Activated T-helper 1 cell treated with anti-CD3 and anti-CD28 coated beads, Interleukin-12 subunit alpha, Interleukin-12 subunit beta, Interleukin-2, Interleukin-4 antibody, amounts not matched to agents 30 ng/mL and 10 ng/mL and 1 ng/mL, durations not matched to agents 14 hours and 24 hours and 36 hours (primary cell): ENCODE data around the gene BIK. TPM values are rescaled to one million over a fixed set of nuclear protein-coding genes. Genes with fewer than 3 reads are reported as not detected.

Experiments used
- DNase-seq: peaks from one replicate; pipeline ENCODE4 v3.0.0; 2021; ENCODE audit warnings: low spot score
- H3K27ac Mint-ChIP-seq: one replicate; pipeline ENCODE4 v1.8.0; 2021; ENCODE audit warnings: mild to moderate bottlenecking, mixed read lengths
- H3K27me3 Mint-ChIP-seq: one replicate; pipeline ENCODE4 v1.8.0; 2022; ENCODE audit warnings: mild to moderate bottlenecking, moderate library complexity, mixed read lengths; ENCODE audit not compliant: insufficient read depth
- H3K36me3 Mint-ChIP-seq: one replicate; pipeline ENCODE4 v1.8.0; 2021; ENCODE audit warnings: low read depth, mixed read lengths
- H3K4me1 Mint-ChIP-seq: one replicate; pipeline ENCODE4 v1.8.0; 2021; ENCODE audit warnings: low read depth, mixed read lengths
- H3K4me3 Mint-ChIP-seq: one replicate; pipeline ENCODE4 v1.8.0; 2021; ENCODE audit warnings: mild to moderate bottlenecking, moderate library complexity, mixed read lengths
- H3K9me3 Mint-ChIP-seq: one replicate; pipeline ENCODE4 v1.8.0; 2021; ENCODE audit warnings: mixed read lengths
- intact Hi-C: fragments of 100-400 bp; cut with micrococcal nuclease; formaldehyde crosslinking; loops from one replicate; pipeline ENCODE4 v1.15.1; 2024
- total RNA-seq: library from RNA; stranded (reverse); gene quantifications from 2 replicates; pipeline ENCODE4 v1.2.3, GENCODE V29; 2022

Gene BIK
- total RNA-seq, 1 donor from 2014 or later, result 2.5 TPM

- H3K36me3 Mint-ChIP-seq, result peaks cover 2% of the 10 kb centered on the region
- peak overlapping the region; percentile 58 for H3K4me3 Mint-ChIP-seq
- H3K27ac Mint-ChIP-seq, result peak overlapping the region; percentile 36
- no peaks in the 10 kb centered on the region for H3K9me3 Mint-ChIP-seq
- intact Hi-C loops, result no loop called here
- DNase-seq, result no peak
- peaks cover 21% of the 10 kb centered on the region for H3K4me1 Mint-ChIP-seq
- H3K27me3 Mint-ChIP-seq, result no peaks in the 10 kb centered on the region
These were observed 38.0 kb downstream of the BIK start for GRCh38 chr22:43148581-43148980.

- peak overlapping the region; percentile 94 for H3K4me3 Mint-ChIP-seq
- peaks cover 2% of the 10 kb centered on the region for H3K36me3 Mint-ChIP-seq
- intact Hi-C loops, result loop anchor here (1.0 kb wide), 1 partner anchor 61 kb away; the partner anchor contains the start of gene TTLL1
- DNase-seq, result no peak
- peaks cover 17% of the 10 kb centered on the region for H3K4me1 Mint-ChIP-seq
- no peaks in the 10 kb centered on the region for H3K9me3 Mint-ChIP-seq
- H3K27ac Mint-ChIP-seq, result peak overlapping the region; percentile 91
- no peaks in the 10 kb centered on the region for H3K27me3 Mint-ChIP-seq
These were observed 40.2 kb downstream of the BIK start for GRCh38 chr22:43150731-43151206.

DNA sequence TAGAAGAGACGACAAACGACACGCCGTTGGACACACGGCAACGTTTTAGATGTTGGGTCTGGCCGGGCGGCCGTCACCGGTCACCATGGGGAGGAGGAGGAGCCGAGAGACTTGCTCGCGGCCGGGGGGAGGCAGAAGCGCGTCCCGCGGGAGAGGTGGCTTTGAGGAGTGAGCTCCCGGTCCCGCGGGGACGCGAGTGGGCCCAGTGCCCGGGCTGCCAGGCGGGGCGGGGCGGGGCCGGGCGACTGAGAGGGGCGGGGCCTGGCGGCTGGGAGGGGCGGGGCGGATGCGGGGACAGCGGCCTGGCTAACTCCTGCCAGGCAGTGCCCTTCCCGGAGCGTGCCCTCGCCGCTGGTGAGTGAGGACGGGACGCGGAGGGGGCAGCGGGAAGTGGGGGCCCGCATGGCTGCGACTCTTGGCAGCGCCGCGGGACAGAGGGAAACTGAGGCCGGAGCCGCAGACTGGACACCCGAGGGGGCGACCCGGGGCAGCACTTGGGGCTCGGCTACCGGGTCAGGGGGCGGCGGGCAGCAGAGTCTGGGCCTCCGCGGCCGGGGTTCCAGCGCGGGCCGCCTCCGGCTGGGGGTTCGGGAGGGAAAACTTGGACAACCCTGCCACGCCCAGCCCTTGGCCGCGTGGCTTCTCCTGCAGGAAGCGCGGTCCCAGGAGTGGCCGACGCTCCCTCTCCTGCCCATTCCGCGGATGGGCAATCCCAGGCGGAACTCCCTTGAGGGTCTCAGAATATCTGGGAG lies 40.9 kb downstream of the BIK start, which contains the start of gene TSPO:
Gene TSPO (plus strand): TSS at position 309 of the 752 bp plus-strand sequence. CDS start 7,680 bp downstream, outside the sequence.
- H3K9me3 Mint-ChIP-seq, result no peaks in the 10 kb centered on the region
- intact Hi-C loops, result loop anchor here (1.0 to 2.0 kb wide), 3 partner anchors 36 to 62 kb away; partner anchors contain the start of genes BIK, TTLL1 and TTLL12
- peaks cover 2% of the 10 kb centered on the region for H3K36me3 Mint-ChIP-seq
- peaks cover 17% of the 10 kb centered on the region for H3K4me1 Mint-ChIP-seq
- H3K27ac Mint-ChIP-seq, result peak within 1 kb of the TSS; percentile 91
- H3K27me3 Mint-ChIP-seq, result no peaks in the 10 kb centered on the region
- DNase-seq, result peak; percentile 44
- H3K4me3 Mint-ChIP-seq, result peak within 1 kb of the TSS; percentile 94

GRCh38 chr22:43152003-43152356 lies 41.4 kb downstream of the BIK start:
- Mint-ChIP-seq H3K27me3 (no peaks in the 10 kb centered on the region), H3K9me3 (no peaks in the 10 kb centered on the region), H3K36me3 (peaks cover 2% of the 10 kb centered on the region), H3K4me1 (peaks cover 16% of the 10 kb centered on the region), H3K4me3 (peak overlapping the region; percentile 88), H3K27ac (peak overlapping the region; percentile 36)
- no peak for DNase-seq
- intact Hi-C loops, result loop anchor here (1.0 to 2.0 kb wide), 2 partner anchors 35 to 41 kb away; partner anchors contain the start of genes BIK and TTLL12

- H3K27ac Mint-ChIP-seq, result peak overlapping the region; percentile 81
- H3K4me3 Mint-ChIP-seq, result peak overlapping the region; percentile 88
- DNase-seq, result peak; percentile 44
- H3K27me3 Mint-ChIP-seq, result no peaks in the 10 kb centered on the region
- H3K4me1 Mint-ChIP-seq, result peaks cover 10% of the 10 kb centered on the region
- intact Hi-C loops, result loop anchor here (1.0 to 2.0 kb wide), 2 partner anchors 35 to 42 kb away; partner anchors contain the start of genes BIK and TTLL12
- H3K36me3 Mint-ChIP-seq, result peaks cover 2% of the 10 kb centered on the region
- H3K9me3 Mint-ChIP-seq, result no peaks in the 10 kb centered on the region
These were observed 42.0 kb downstream of the BIK start for GRCh38 chr22:43152357-43153071.

- no peaks in the 10 kb centered on the region for H3K9me3 Mint-ChIP-seq
- no peak overlapping the region for H3K4me3 Mint-ChIP-seq
- intact Hi-C loops, result loop anchor here (2.0 kb wide), 1 partner anchor 43 kb away; the partner anchor contains the start of gene BIK
- no peak overlapping the region for H3K27ac Mint-ChIP-seq
- no peak for DNase-seq
- no peaks in the 10 kb centered on the region for H3K27me3 Mint-ChIP-seq
- H3K4me1 Mint-ChIP-seq, result peaks cover 5% of the 10 kb centered on the region
- H3K36me3 Mint-ChIP-seq, result no peaks in the 10 kb centered on the region
These were observed 43.3 kb downstream of the BIK start for GRCh38 chr22:43153899-43154298.

- DNase-seq, result no peak
- intact Hi-C loops, result no loop called here
- Mint-ChIP-seq H3K36me3 (no peaks in the 10 kb centered on the region), H3K4me1 (peaks cover 5% of the 10 kb centered on the region), H3K4me3 (no peak overlapping the region), H3K27ac (no peak overlapping the region), H3K27me3 (no peaks in the 10 kb centered on the region), H3K9me3 (no peaks in the 10 kb centered on the region)
These were observed 44.5 kb downstream of the BIK start for GRCh38 chr22:43154887-43155536.

DNA sequence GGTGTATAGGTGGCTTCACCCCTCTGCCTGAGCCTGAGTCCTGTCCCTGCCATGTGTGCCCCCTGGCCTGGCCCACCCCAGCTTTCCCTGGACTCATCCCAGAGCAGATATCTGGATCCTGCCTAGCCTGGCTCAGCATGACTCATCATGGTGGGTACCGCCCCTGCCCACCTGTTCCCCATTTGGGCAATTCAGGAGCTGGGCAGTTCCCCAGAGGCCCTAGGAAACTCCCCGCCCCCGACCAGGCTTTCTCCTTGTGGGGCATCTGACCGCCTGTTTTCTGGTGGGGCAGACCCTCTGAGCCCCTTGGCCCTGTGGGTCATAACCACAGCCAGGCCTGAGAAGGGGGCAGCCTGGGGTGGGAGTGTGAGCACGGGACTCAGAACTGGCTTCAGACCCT lies 45.2 kb downstream of the BIK start:
- Mint-ChIP-seq H3K9me3 (no peaks in the 10 kb centered on the region), H3K27ac (no peak overlapping the region), H3K4me1 (peaks cover 4% of the 10 kb centered on the region), H3K27me3 (no peaks in the 10 kb centered on the region), H3K4me3 (no peak overlapping the region), H3K36me3 (peaks cover 3% of the 10 kb centered on the region)
- DNase-seq, result no peak
- intact Hi-C loops, result no loop called here

DNA sequence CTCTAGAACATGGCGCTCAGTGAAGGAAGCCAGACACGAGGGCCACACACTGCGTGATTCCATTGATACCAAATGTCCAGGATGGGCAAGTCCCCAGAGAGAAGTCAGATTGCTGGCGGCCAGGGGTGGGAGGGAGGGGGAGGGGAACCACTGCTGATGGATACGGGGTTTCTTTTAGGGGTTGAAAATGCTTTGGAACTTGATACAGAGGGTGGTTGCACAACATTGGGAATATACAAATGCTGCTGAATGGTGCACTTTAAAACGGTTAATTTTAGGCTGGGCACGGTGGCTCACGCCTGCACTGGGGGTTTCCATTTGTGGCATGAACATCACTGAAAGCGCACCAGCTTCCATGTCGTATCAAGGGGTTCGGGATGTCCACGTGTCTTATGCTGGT lies 45.9 kb downstream of the BIK start:
- DNase-seq, result no peak
- intact Hi-C loops, result no loop called here
- Mint-ChIP-seq H3K4me1 (no peaks in the 10 kb centered on the region), H3K36me3 (peaks cover 3% of the 10 kb centered on the region), H3K27ac (no peak overlapping the region), H3K27me3 (no peaks in the 10 kb centered on the region), H3K9me3 (no peaks in the 10 kb centered on the region), H3K4me3 (no peak overlapping the region)

DNA sequence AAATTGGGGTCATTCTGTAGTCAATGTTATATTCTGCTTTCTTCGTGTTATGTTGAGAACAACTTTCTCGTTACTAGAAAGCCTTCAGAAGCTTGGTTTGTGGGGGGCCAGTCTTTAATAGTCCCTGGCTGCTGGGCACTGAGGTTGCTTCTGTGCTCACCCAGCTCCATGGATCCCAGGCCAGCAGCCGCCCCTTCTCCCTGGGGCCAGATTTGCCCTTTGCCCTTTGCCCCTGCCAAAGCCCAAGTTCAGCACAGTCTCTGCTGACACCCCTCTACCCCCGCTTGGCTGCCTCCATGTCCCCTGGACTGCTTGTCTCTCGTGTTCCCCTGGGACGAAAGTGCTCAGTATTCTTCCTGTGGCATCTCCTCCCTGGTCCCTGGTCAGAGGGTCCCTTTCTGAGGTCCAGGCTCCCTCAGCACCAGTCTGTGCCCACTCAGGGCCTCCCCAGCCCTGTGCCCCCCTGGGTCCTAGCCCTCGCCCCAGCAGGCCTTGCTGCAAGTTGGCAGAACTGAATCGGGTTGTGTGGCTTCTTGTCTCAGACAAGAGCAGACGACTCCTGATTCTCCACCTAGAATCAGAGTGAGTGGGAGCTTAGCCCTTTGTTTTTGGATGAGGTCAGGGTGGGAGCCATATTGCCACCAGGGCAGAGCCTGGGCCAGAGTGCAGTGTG lies 47.5 kb downstream of the BIK start:
- peaks cover 3% of the 10 kb centered on the region for H3K36me3 Mint-ChIP-seq
- no peaks in the 10 kb centered on the region for H3K9me3 Mint-ChIP-seq
- no peaks in the 10 kb centered on the region for H3K27me3 Mint-ChIP-seq
- DNase-seq, result no peak
- intact Hi-C loops, result no loop called here
- no peak overlapping the region for H3K27ac Mint-ChIP-seq
- no peak overlapping the region for H3K4me3 Mint-ChIP-seq
- no peaks in the 10 kb centered on the region for H3K4me1 Mint-ChIP-seq

GRCh38 chr22:43158778-43159483 lies 48.4 kb downstream of the BIK start:
- intact Hi-C loops, result no loop called here
- Mint-ChIP-seq H3K27ac (no peak overlapping the region), H3K9me3 (no peaks in the 10 kb centered on the region), H3K4me1 (no peaks in the 10 kb centered on the region), H3K27me3 (no peaks in the 10 kb centered on the region), H3K36me3 (peaks cover 3% of the 10 kb centered on the region), H3K4me3 (no peak overlapping the region)
- DNase-seq, result no peak
